Stimulated activated naive CD8-positive, alpha-beta T cell treated with anti-CD3 and anti-CD28 coated beads, Interleukin-15, Interleukin-2, amounts not matched to agents 100 ng/mL and 50 ng/mL, for 24 hours (primary cell): ENCODE results near the gene A1BG.

Experiments
- H3K27ac Mint-ChIP-seq: one replicate; pipeline ENCODE4 v1.8.0; 2021; ENCODE audit warnings: mild to moderate bottlenecking, mixed read lengths
- H3K27me3 Mint-ChIP-seq: one replicate; pipeline ENCODE4 v1.8.0; 2021; ENCODE audit warnings: mixed read lengths
- H3K36me3 Mint-ChIP-seq: one replicate; pipeline ENCODE4 v1.8.0; 2021; ENCODE audit warnings: low read depth, mixed read lengths
- H3K4me1 Mint-ChIP-seq: one replicate; pipeline ENCODE4 v1.8.0; 2021; ENCODE audit warnings: low read depth, mixed read lengths
- H3K4me3 Mint-ChIP-seq: one replicate; pipeline ENCODE4 v1.8.0; 2021; ENCODE audit warnings: mild to moderate bottlenecking, mixed read lengths
- H3K9me3 Mint-ChIP-seq: one replicate; pipeline ENCODE4 v1.8.0; 2021; ENCODE audit warnings: mixed read lengths

A1BG gene, protein sequence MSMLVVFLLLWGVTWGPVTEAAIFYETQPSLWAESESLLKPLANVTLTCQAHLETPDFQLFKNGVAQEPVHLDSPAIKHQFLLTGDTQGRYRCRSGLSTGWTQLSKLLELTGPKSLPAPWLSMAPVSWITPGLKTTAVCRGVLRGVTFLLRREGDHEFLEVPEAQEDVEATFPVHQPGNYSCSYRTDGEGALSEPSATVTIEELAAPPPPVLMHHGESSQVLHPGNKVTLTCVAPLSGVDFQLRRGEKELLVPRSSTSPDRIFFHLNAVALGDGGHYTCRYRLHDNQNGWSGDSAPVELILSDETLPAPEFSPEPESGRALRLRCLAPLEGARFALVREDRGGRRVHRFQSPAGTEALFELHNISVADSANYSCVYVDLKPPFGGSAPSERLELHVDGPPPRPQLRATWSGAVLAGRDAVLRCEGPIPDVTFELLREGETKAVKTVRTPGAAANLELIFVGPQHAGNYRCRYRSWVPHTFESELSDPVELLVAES

GRCh38 chr19:58352760-58353671 lies at the start of gene A1BG:
Gene A1BG (minus strand): TSS chr19:58353492. CDS start chr19:58353437, 55 bp downstream.
- no peak within 1 kb of the TSS for H3K27ac Mint-ChIP-seq
- no peak within 1 kb of the TSS for H3K4me3 Mint-ChIP-seq
- H3K9me3 Mint-ChIP-seq, result no peaks in the 10 kb centered on the region
- H3K27me3 Mint-ChIP-seq, result no peaks in the 10 kb centered on the region
- H3K36me3 Mint-ChIP-seq, result peaks cover 5% of the 10 kb centered on the region
- peaks cover 28% of the 10 kb centered on the region for H3K4me1 Mint-ChIP-seq

- Mint-ChIP-seq H3K4me1 (peaks cover 28% of the 10 kb centered on the region), H3K9me3 (no peaks in the 10 kb centered on the region), H3K27ac (no peak overlapping the region), H3K4me3 (peak overlapping the region; percentile 86), H3K36me3 (no peaks in the 10 kb centered on the region), H3K27me3 (peaks cover 10% of the 10 kb centered on the region)
Observed at GRCh38 chr19:58401840-58402421, 48.6 kb upstream of the A1BG start.

DNA sequence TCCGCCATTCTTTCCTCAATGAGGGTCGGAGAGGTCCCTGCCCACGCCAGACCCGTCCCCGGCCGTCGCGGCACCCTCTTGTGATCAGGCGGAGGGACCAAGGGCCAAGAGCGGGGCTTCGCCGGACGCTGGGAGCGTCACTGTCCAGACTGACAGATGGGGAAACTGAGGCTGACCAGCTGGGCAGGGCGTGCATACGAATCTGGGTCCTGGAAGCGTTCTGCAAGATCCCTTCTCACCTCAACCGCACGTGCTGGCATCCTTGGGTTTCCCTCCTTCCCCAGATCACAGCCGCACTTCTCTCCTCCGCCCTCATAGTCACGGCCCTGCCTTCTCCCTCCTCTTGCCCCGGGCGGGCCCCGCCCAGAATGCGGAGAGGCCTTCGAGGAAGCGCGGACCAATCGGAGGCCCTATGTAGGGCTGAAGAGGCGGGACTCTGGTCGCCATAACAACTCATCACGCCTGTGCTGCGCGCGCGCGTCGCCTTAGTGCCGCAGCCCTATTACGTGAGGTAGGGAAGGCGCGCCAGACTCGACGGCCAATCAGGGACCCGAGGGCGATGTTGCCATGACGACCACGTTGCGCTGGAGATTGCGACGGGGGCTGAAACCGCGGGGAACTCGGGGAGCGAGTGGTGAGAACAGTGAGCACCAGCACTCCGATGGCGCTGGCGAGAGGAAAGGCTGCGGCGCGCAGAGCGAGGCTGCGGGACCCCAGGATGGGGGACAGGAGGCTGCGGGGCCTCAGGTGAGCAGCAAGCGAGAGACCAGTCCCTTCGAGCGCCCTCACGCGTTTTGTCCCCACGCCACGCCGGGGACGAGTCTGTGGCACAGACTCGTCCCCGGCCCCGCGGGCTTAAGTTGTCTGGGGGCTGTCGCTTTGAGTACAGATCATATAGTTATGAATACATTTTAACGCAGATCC lies 47.9 kb upstream of the A1BG start:
- H3K4me3 Mint-ChIP-seq, result peak overlapping the region; percentile 86
- H3K27ac Mint-ChIP-seq, result peak overlapping the region; percentile 83
- peaks cover 24% of the 10 kb centered on the region for H3K4me1 Mint-ChIP-seq
- no peaks in the 10 kb centered on the region for H3K9me3 Mint-ChIP-seq
- no peaks in the 10 kb centered on the region for H3K36me3 Mint-ChIP-seq
- peaks cover 10% of the 10 kb centered on the region for H3K27me3 Mint-ChIP-seq

DNA sequence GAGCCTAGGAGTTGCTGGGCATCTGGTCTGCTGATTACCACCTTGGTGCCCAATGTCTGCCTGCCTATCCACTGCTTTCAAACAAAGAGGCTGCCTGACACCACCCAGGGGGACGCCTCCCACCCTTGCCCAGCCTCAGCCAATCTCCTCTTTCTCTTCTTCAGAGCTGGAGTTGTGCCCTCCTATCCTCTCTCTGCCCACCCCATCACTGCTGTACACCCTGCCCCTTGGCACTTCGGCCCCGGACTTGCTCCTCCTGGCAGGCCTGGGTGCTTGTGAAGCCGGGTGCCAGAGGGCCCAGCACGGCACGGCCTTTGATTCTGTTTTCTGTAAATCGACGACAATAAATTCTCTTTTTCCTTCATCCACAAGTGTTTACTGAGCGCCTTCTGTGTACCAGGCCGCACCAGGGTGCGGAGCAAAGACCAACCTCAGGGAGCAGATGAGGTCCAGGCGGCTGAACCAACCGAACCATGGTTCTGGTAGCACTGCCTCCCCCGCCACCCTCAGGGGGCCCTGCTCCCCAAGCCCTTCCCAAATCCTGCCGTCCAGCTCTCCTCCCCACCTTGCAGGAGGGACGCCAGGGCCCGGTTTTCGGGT lies 47.1 kb upstream of the A1BG start:
- peak overlapping the region; percentile 86 for H3K4me3 Mint-ChIP-seq
- no peaks in the 10 kb centered on the region for H3K36me3 Mint-ChIP-seq
- H3K27ac Mint-ChIP-seq, result no peak overlapping the region
- peaks cover 28% of the 10 kb centered on the region for H3K4me1 Mint-ChIP-seq
- peaks cover 10% of the 10 kb centered on the region for H3K27me3 Mint-ChIP-seq
- no peaks in the 10 kb centered on the region for H3K9me3 Mint-ChIP-seq

- H3K27me3 Mint-ChIP-seq, result peaks cover 10% of the 10 kb centered on the region
- H3K4me3 Mint-ChIP-seq, result no peak overlapping the region
- no peak overlapping the region for H3K27ac Mint-ChIP-seq
- H3K9me3 Mint-ChIP-seq, result no peaks in the 10 kb centered on the region
- H3K4me1 Mint-ChIP-seq, result peaks cover 28% of the 10 kb centered on the region
- H3K36me3 Mint-ChIP-seq, result peaks cover 2% of the 10 kb centered on the region
Observed at GRCh38 chr19:58399903-58400302, 46.6 kb upstream of the A1BG start.

- no peaks in the 10 kb centered on the region for H3K9me3 Mint-ChIP-seq
- no peak overlapping the region for H3K27ac Mint-ChIP-seq
- H3K36me3 Mint-ChIP-seq, result peaks cover 16% of the 10 kb centered on the region
- H3K4me3 Mint-ChIP-seq, result no peak overlapping the region
- peaks cover 10% of the 10 kb centered on the region for H3K27me3 Mint-ChIP-seq
- H3K4me1 Mint-ChIP-seq, result peaks cover 32% of the 10 kb centered on the region
Observed at GRCh38 chr19:58398545-58398944, 45.3 kb upstream of the A1BG start.

- H3K27me3 Mint-ChIP-seq, result peaks cover 10% of the 10 kb centered on the region
- H3K36me3 Mint-ChIP-seq, result peaks cover 20% of the 10 kb centered on the region
- no peak overlapping the region for H3K27ac Mint-ChIP-seq
- H3K4me1 Mint-ChIP-seq, result peaks cover 33% of the 10 kb centered on the region
- no peaks in the 10 kb centered on the region for H3K9me3 Mint-ChIP-seq
- no peak overlapping the region for H3K4me3 Mint-ChIP-seq
Observed at GRCh38 chr19:58398087-58398486, 44.8 kb upstream of the A1BG start.

GRCh38 chr19:58397533-58398037 lies 44.3 kb upstream of the A1BG start:
- H3K27me3 Mint-ChIP-seq, result peaks cover 10% of the 10 kb centered on the region
- peaks cover 25% of the 10 kb centered on the region for H3K36me3 Mint-ChIP-seq
- no peak overlapping the region for H3K27ac Mint-ChIP-seq
- H3K4me3 Mint-ChIP-seq, result no peak overlapping the region
- H3K4me1 Mint-ChIP-seq, result peaks cover 36% of the 10 kb centered on the region
- H3K9me3 Mint-ChIP-seq, result no peaks in the 10 kb centered on the region

- H3K4me1 Mint-ChIP-seq, result peaks cover 34% of the 10 kb centered on the region
- H3K27ac Mint-ChIP-seq, result no peak overlapping the region
- H3K9me3 Mint-ChIP-seq, result no peaks in the 10 kb centered on the region
- no peak overlapping the region for H3K4me3 Mint-ChIP-seq
- peaks cover 10% of the 10 kb centered on the region for H3K27me3 Mint-ChIP-seq
- H3K36me3 Mint-ChIP-seq, result peaks cover 30% of the 10 kb centered on the region
Observed at GRCh38 chr19:58396691-58397532, 43.6 kb upstream of the A1BG start.

DNA sequence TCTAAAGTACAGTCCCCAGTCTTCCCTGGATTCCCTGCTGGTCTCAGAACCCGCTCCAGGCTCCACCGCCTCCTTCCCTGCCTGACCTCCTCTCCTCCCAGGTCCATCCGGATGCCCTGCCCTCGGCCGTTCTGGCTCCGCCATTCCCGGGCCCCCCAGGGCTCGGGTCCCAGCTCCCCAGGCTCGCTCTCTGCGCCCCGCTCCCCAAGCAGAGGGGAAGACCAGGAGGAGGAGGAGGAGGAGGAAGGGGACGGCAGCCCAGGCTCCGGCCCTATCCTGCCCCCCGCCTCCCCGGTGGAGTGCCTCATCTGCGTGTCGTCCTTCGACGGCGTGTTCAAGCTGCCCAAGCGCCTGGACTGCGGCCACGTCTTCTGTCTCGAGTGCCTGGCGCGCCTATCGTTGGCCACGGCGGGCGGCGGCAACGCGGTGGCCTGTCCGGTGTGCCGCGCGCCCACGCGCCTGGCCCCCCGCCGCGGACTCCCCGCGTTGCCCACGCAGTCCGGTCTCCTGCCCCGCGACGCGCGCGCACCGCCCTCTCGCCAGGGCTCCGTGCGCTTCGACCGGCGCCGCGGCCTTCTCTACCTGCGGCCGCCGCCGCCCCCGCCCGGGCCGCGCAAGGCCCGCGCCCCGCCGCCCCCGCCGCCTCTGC lies 42.8 kb upstream of the A1BG start:
- Mint-ChIP-seq H3K27ac (no peak overlapping the region), H3K36me3 (peaks cover 37% of the 10 kb centered on the region), H3K9me3 (no peaks in the 10 kb centered on the region), H3K4me1 (peaks cover 31% of the 10 kb centered on the region), H3K4me3 (no peak overlapping the region), H3K27me3 (peaks cover 7% of the 10 kb centered on the region)

- H3K4me3 Mint-ChIP-seq, result no peak within 1 kb of the TSS
- H3K27me3 Mint-ChIP-seq, result peaks cover 6% of the 10 kb centered on the region
- H3K36me3 Mint-ChIP-seq, result peaks cover 44% of the 10 kb centered on the region
- no peak within 1 kb of the TSS for H3K27ac Mint-ChIP-seq
- H3K9me3 Mint-ChIP-seq, result no peaks in the 10 kb centered on the region
- H3K4me1 Mint-ChIP-seq, result peaks cover 32% of the 10 kb centered on the region
Observed at GRCh38 chr19:58395220-58395978, 42.1 kb upstream of the A1BG start, which contains the start of gene RNF225. Gene RNF225 (plus strand): TSS chr19:58395656. CDS start chr19:58396090, 434 bp downstream.

DNA sequence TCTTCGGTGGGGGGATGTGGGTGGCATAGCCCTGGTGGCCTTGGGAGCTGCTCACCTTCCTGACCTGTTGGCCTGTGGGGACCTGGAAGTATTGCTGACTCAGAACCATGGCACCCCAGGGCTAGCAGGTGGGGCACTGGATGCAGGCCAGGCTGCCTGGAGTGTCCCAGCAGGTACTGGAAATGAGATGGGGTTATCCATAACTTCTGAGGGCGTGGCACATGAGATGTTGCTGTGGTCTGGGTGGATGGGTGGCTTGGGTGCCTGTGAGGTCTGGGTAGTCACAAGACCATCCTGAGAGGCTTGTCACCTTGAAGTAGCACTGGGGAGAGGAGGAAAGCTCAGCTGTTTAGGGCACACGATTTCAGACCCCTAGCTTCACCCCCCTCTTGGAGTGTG lies 41.5 kb upstream of the A1BG start:
- Mint-ChIP-seq H3K4me1 (peaks cover 33% of the 10 kb centered on the region), H3K36me3 (peaks cover 48% of the 10 kb centered on the region), H3K9me3 (no peaks in the 10 kb centered on the region), H3K27ac (no peak overlapping the region), H3K27me3 (peaks cover 5% of the 10 kb centered on the region), H3K4me3 (no peak overlapping the region)
